ENCODE data around the gene CHTF18.

DNA sequence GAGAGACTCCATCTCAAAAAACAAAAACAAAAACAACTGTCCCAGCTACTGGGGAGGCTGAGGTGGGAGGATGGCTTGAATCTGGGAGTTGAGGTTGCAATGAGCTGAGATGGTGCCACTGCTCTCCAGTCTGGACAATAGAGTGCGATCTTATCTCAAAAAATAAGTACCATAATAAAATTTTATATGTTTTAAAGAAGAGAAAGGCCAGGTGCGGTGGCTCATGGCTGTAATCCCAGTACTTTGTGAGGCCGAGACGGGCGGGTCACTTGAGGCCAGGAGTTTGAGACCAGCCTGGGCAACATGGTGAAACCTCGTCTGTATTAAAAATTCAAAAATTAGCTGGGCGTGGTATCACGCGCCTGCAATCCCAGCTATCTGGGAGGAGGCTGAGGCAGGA, 11.6 kb upstream of the CHTF18 start:
- TF ChIP-seq, protein P1, sequence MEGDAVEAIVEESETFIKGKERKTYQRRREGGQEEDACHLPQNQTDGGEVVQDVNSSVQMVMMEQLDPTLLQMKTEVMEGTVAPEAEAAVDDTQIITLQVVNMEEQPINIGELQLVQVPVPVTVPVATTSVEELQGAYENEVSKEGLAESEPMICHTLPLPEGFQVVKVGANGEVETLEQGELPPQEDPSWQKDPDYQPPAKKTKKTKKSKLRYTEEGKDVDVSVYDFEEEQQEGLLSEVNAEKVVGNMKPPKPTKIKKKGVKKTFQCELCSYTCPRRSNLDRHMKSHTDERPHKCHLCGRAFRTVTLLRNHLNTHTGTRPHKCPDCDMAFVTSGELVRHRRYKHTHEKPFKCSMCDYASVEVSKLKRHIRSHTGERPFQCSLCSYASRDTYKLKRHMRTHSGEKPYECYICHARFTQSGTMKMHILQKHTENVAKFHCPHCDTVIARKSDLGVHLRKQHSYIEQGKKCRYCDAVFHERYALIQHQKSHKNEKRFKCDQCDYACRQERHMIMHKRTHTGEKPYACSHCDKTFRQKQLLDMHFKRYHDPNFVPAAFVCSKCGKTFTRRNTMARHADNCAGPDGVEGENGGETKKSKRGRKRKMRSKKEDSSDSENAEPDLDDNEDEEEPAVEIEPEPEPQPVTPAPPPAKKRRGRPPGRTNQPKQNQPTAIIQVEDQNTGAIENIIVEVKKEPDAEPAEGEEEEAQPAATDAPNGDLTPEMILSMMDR (IDR thresholded peaks at IDR 0.05), result no peak
- no peak for TF ChIP-seq POLR2A (IDR thresholded peaks at IDR 0.05)
